NT2/D1 (cell line): ENCODE data around the gene MYPOP.

Source experiments
- YY1 ChIP-seq: IDR thresholded peaks from 2 replicates; pipeline ENCODE4 v1.6.1; 2011; ENCODE audit not compliant: insufficient read length, insufficient read depth
- ZNF274 ChIP-seq: IDR thresholded peaks from 2 replicates; pipeline ENCODE4 v1.6.1; 2011; ENCODE audit warnings: mild to moderate bottlenecking, low read depth, low read length

DNA sequence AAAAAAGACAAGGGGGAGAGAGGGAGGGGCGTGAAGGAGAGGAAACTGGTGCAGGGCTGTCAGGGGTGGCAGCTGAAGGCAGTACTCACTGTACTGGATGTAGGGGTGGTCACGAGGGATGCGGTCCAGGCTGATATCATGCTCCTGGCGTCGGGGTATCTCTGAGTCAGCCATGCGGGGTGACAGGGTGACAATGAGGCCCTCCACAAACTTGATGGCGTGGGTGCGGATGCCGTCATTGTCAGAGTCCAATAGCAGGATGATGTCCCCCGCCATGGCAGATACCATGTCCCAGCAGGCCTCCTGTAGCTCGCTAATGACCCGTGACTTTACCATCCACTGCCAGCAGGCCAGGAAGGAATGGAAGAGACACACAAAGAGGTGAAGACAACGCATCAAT is 54.8 kb downstream of the MYPOP start:
- TF ChIP-seq ZNF274 (no peak), YY1 (no peak)
